ENCODE measurements around the gene OSMR. TPM values are rescaled to one million over a fixed set of nuclear protein-coding genes. Genes with fewer than 3 reads are reported as not detected.

OSMR gene
- total RNA-seq, 1 experiment from 2014 or later: 31.6 TPM

- peak overlapping the region; percentile 9 for H3K4me3 ChIP-seq (ENCODE audit: low read depth, low read length, poor library complexity, severe bottlenecking)
- no peaks in the 10 kb centered on the region for H3K27me3 ChIP-seq (replicated peaks; ENCODE audit: insufficient read depth, low read depth, low read length, poor library complexity)
- ChIA-PET POLR2A (ENCODE audit: low non-redundant PET) (no interaction called here), CTCF (no interaction called here)
- H3K27ac ChIP-seq (ENCODE audit: low read depth, low read length, poor library complexity, severe bottlenecking): peak overlapping the region; percentile 69
- no peak for TF ChIP-seq CTCF (conservative IDR thresholded peaks at IDR 0.05; ENCODE audit: low read depth, low read length)
- no peak for TF ChIP-seq EZH2 (IDR thresholded peaks at IDR 0.05; ENCODE audit: borderline replicate concordance, low read depth, low read length, poor library complexity, severe bottlenecking)
- peaks cover 31% of the 10 kb centered on the region for H3K4me1 ChIP-seq (ENCODE audit: insufficient read depth, low read length, poor library complexity, severe bottlenecking)
- H3K36me3 ChIP-seq (ENCODE audit: insufficient read depth, low read length, poor library complexity, severe bottlenecking): peaks cover 12% of the 10 kb centered on the region
- peaks cover 10% of the 10 kb centered on the region for H3K9me3 ChIP-seq (ENCODE audit: low read depth, low read length, poor library complexity, severe bottlenecking)
- no TSS peak for BruUV-seq (replicated peaks)
- intact Hi-C loops (cut with micrococcal nuclease; ENCODE audit: unreplicated experiment): no loop called here
- DNase-seq (ENCODE audit: low spot score): peak; percentile 73
Observed at GRCh38 chr5:38835887-38836286, 9.9 kb upstream of the OSMR start.

- intact Hi-C loops (cut with micrococcal nuclease; ENCODE audit: unreplicated experiment): no loop called here
- ChIA-PET CTCF (interaction anchor here (0.6 kb wide), 1 partner anchor 85 kb away, joined by 3 read pairs; no protein-coding TSS in a partner anchor), POLR2A (ENCODE audit: low non-redundant PET) (interaction anchor here (0.6 kb wide), 1 partner anchor 10 kb away, joined by 3 read pairs; no protein-coding TSS in a partner anchor)
- peak overlapping the region; percentile 32 for H3K27ac ChIP-seq (ENCODE audit: low read depth, low read length, poor library complexity, severe bottlenecking)
- TF ChIP-seq EZH2 (IDR thresholded peaks at IDR 0.05; ENCODE audit: borderline replicate concordance, low read depth, low read length, poor library complexity, severe bottlenecking): no peak
- TF ChIP-seq CTCF (conservative IDR thresholded peaks at IDR 0.05; ENCODE audit: low read depth, low read length): no peak
- H3K4me3 ChIP-seq (ENCODE audit: low read depth, low read length, poor library complexity, severe bottlenecking): no peak overlapping the region
- peaks cover 12% of the 10 kb centered on the region for H3K36me3 ChIP-seq (ENCODE audit: insufficient read depth, low read length, poor library complexity, severe bottlenecking)
- H3K9me3 ChIP-seq (ENCODE audit: low read depth, low read length, poor library complexity, severe bottlenecking): peaks cover 10% of the 10 kb centered on the region
- BruUV-seq (replicated peaks): no TSS peak
- DNase-seq (ENCODE audit: low spot score): no peak
- H3K27me3 ChIP-seq (replicated peaks; ENCODE audit: insufficient read depth, low read depth, low read length, poor library complexity): no peaks in the 10 kb centered on the region
- peaks cover 23% of the 10 kb centered on the region for H3K4me1 ChIP-seq (ENCODE audit: insufficient read depth, low read length, poor library complexity, severe bottlenecking)
Observed at GRCh38 chr5:38837416-38837815, 8.4 kb upstream of the OSMR start.

- POLR2A ChIA-PET (ENCODE audit: low non-redundant PET): interaction anchor here (0.6 kb wide), 1 partner anchor 587 kb away, joined by 6 read pairs; the partner anchor contains the start of gene DAB2
- peak overlapping the region; percentile 32 for H3K27ac ChIP-seq (ENCODE audit: low read depth, low read length, poor library complexity, severe bottlenecking)
Observed at GRCh38 chr5:38837932-38838331, 7.9 kb upstream of the OSMR start.

More at GRCh38 chr5:38837932-38838331, 7.9 kb upstream of the OSMR start:
- CTCF ChIA-PET: interaction anchor here (0.6 kb wide), 1 partner anchor 84 kb away, joined by 3 read pairs; no protein-coding TSS in a partner anchor
- Histone ChIP-seq H3K36me3 (ENCODE audit: insufficient read depth, low read length, poor library complexity, severe bottlenecking) (peaks cover 12% of the 10 kb centered on the region), H3K4me3 (ENCODE audit: low read depth, low read length, poor library complexity, severe bottlenecking) (no peak overlapping the region), H3K9me3 (ENCODE audit: low read depth, low read length, poor library complexity, severe bottlenecking) (peaks cover 10% of the 10 kb centered on the region), H3K27me3 (replicated peaks; ENCODE audit: insufficient read depth, low read depth, low read length, poor library complexity) (no peaks in the 10 kb centered on the region), H3K4me1 (ENCODE audit: insufficient read depth, low read length, poor library complexity, severe bottlenecking) (peaks cover 23% of the 10 kb centered on the region)
- DNase-seq (ENCODE audit: low spot score): no peak
- no TSS peak for BruUV-seq (replicated peaks)
- intact Hi-C loops (cut with micrococcal nuclease; ENCODE audit: unreplicated experiment): no loop called here
- no peak for TF ChIP-seq EZH2 (IDR thresholded peaks at IDR 0.05; ENCODE audit: borderline replicate concordance, low read depth, low read length, poor library complexity, severe bottlenecking)
- no peak for TF ChIP-seq CTCF (conservative IDR thresholded peaks at IDR 0.05; ENCODE audit: low read depth, low read length)

Measured in A673 (cell line).